ENCODE results near the gene PTBP1.
"Not testable (repeated sequence)": the region's sequence is repeated elsewhere in the genome, so short reads cannot be mapped to it uniquely, and the experiment has no call there.

PTBP1 gene

DNA sequence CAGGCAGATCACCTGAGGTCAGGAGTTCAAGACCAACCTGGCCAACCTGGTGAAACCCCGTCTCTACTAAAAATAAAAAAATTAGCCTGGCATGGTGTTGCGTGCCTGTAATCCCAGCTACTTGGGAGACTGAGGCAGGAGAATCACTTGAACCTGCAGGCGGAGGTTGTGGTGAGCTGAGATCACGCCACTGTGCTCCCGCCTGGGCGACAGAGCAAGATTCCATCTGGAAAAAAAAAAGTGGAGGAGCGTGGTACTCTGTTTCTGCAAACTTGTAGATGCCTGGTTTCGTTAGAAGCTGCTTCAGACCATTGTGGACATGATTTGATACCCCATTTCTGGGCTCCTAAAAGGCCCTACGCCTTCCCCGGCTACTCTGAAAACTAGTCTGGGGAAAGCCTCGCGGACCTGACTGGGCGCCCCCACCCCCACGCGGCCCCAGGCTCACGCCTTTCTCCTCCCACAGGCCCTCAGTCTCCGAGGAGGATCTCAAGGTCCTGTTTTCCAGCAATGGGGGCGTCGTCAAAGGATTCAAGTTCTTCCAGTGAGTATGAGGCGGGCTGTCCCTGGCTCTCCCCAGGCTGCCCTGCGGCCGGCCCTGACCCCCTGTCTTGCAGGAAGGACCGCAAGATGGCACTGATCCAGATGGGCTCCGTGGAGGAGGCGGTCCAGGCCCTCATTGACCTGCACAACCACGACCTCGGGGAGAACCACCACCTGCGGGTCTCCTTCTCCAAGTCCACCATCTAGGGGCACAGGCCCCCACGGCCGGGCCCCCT lies 13.0 kb downstream of the PTBP1 start:
- DNase-seq (ENCODE audit: low read depth) = no peak

DNA sequence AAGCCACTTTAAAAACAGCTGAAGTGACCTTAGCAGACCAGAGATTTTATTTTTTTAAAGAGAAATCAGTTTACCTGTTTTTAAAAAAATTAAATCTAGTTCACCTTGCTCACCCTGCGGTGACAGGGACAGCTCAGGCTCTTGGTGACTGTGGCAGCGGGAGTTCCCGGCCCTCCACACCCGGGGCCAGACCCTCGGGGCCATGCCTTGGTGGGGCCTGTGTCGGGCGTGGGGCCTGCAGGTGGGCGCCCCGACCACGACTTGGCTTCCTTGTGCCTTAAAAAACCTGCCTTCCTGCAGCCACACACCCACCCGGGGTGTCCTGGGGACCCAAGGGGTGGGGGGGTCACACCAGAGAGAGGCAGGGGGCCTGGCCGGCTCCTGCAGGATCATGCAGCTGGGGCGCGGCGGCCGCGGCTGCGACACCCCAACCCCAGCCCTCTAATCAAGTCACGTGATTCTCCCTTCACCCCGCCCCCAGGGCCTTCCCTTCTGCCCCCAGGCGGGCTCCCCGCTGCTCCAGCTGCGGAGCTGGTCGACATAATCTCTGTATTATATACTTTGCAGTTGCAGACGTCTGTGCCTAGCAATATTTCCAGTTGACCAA lies 13.7 kb downstream of the PTBP1 start:
- no peak for DNase-seq (ENCODE audit: low read depth)

DNA sequence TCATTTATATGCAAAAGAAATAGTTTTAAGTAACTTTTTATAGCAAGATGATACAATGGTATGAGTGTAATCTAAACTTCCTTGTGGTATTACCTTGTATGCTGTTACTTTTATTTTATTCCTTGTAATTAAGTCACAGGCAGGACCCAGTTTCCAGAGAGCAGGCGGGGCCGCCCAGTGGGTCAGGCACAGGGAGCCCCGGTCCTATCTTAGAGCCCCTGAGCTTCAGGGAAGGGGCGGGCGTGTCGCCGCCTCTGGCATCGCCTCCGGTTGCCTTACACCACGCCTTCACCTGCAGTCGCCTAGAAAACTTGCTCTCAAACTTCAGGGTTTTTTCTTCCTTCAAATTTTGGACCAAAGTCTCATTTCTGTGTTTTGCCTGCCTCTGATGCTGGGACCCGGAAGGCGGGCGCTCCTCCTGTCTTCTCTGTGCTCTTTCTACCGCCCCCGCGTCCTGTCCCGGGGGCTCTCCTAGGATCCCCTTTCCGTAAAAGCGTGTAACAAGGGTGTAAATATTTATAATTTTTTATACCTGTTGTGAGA lies 14.3 kb downstream of the PTBP1 start:
- DNase-seq (ENCODE audit: low read depth) = no peak

DNA sequence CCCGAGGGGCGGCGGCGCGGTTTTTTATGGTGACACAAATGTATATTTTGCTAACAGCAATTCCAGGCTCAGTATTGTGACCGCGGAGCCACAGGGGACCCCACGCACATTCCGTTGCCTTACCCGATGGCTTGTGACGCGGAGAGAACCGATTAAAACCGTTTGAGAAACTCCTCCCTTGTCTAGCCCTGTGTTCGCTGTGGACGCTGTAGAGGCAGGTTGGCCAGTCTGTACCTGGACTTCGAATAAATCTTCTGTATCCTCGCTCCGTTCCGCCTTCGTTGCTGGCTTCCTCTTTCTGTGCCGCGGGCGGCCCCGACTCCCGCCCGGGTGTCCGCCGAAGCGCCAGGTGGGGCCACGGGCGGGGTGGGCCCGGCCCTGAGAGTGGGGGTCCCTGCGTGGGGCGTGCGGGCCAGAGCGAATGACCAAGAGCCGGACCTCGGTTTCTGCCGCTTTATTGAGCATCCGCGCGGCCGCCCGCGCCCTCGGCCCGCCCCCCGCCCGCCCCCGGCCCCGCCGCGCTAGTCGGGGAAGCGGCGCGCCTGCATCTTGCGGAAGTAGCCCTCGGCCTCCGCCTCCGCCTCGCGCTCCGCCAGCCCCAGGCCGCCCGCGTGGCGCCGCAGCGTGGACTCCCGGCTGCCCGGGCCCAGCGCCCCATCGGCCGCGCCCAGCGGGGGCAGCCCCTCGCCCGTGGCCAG lies 14.9 kb downstream of the PTBP1 start:
- DNase-seq (ENCODE audit: low read depth) = no peak

DNA sequence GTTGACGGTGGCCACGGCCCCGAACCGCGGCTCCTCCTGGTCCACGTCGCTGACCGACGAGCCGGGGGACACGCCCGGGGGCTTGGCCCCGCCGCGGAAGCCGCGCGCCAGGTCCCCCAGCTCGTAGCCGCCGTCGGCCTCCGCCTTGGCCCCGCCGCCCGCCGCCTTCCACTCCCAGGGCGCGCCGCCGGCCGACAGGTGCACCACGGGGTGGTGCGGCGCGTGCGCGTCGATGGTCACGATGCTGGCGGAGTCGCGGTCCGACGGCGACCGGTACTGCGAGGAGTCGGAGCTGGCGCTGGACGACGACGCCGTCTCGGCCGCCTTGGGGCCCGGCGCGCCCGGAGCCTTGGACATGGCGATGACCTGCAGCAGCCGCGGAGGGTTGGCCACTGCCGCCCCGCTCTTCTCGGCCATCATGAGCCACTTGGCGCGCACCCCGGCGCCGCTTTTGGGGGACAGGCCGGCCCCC lies 15.5 kb downstream of the PTBP1 start:
- no peak for DNase-seq (ENCODE audit: low read depth)

DNA sequence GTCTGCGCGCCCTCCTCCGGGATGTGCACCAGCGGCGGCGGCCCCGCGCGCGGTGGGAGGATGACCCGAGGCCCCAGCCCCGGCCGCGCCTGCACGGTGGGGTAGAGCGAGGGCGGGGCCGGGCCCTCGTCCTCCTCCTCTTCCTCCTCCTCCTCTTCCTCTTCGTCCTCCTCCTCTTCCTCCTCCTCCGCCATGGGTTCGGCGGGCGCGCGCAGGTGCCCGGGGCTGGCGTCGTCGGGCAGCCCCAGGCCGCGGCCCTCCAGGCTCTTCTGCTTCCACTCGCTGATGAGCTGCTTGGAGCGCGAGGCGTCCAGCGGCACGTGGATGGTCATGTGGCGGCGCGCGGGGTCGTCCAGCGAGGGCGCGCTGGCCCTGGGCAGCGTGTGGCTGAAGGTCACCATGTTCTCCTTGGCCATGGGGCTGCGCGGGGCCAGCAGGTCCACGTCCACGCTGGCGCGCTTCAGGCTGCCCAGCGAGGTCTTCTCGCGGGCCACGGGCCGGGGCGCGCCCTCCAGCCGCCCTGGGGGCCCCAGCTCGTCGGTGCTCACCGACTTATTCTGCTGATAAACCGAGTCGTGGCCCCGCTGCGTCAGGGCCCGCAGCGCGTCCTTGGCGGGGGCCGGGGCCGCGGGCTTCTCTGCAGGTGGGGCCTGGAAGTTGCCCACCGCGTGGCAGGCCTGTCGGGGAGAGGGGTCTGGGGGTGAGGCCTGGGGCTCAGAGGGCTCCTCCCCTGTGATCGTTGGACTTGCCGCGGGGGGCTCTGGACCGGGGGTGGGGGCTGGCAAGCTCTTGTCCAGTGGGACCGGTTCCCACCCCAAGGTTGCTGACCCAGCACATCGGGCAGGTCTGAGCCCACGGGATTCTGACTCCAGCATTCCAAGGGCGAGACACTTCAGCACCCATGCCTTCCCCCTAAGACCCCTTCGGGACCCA lies 16.2 kb downstream of the PTBP1 start:
- no peak for DNase-seq (ENCODE audit: low read depth)

DNA sequence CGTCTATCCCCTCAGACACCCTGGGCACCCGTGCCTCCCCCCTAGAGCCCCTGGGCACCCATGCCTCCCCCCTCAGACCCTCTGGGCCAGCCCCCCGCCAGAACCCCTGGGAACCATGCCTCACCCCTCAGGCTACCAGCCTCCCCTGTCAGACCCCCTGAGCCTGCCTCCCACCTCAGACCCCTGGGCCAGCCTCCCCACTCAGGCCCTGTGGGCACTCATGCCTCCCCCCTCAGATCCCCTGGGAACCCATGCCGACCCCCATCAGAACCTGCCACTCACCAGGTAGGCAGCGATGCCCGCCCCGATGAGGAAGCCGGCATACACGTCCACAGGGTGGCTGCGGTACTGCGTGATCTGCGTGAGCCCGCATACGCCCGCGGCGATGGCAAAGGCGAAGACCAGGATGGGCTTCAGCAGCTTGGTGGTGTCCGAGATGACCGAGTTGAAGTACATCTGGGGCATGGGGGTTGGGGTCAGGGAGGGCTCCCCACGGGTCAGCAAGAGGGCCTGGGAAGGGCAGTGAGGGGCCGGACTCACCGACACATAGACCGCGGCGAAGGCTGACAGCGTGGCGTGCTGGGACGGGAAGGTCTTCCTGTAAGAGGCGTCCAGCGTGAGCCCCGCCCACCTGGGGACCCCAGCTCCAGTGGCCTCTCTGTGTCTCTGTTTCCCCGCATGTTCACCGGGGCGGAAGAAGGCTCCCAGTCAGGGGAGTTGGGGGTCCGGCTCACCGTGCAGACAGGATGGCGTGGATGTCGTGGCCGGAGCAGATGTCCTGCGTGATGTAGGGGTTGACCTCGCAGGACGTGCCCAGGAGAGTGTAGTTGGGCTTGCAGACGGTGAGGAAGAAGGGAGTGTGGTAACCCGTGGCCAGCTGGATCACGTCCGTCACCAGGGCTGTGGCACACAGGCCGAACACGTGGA lies 17.2 kb downstream of the PTBP1 start:
- no peak for DNase-seq (ENCODE audit: low read depth)

DNA sequence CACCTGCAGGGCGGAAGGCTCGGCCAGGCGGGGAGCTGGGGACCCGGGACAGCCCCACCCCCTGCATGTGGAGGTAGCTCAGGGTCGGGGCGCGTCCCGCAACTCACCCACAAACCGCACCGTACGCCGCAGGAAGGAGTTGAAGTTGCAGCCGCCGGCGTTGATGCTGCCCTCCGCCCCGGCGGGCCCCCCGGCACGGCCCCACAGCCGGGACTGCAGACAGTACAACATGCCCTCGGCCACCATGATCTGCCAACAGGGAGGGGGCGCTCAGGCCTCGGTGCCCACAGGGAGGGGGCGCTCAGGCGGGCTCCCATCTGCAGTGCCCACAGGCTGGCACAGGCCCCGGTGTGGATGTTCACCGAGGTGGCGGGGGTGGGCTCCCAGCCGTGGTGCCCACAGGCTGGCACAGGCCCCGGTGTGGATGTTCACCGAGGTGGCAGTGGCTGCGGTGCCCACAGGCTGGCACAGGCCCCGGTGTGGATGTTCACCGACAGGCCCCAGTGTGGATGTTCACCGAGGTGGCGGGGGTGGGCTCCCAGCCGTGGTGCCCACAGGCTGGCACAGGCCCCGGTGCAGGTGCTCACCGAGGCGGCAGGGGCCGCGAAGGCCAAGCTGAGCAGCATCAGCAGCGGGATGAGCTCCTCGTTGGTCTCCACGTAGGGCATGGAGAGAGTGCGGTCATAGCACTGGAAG lies 18.0 kb downstream of the PTBP1 start:
- no peak for DNase-seq (ENCODE audit: low read depth)

DNA sequence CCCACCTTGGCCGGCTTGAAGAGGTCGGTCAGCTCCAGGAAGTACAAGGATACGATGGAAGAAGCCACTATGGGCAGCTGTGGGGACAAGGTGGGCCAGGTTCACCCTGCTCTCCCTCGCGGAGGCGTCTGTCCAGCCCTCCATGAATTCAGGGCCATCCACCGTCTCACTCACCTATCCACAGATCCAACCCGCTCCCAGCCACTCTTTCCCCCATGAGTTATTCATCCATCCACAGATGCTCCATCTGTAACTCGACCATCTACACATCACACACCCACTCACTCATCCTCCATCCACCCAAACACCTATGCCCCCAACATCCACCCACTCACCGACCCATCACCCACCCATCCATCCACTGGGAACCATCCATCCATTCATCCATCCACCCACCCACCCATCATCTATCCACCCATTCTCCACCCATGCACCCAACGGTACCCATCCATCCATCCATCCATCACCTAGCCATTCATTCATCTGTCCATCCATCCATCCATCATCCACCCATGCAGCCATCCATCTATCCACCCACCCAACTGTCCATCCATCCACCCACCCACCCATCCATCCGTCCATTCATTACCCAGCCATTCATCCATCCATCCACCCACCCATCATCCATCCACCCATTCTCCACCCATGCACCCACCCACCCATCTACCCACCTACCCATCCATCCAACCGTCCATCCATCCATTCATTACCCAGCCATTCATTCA lies 18.7 kb downstream of the PTBP1 start:
- DNase-seq (ENCODE audit: low read depth) = no peak

DNA sequence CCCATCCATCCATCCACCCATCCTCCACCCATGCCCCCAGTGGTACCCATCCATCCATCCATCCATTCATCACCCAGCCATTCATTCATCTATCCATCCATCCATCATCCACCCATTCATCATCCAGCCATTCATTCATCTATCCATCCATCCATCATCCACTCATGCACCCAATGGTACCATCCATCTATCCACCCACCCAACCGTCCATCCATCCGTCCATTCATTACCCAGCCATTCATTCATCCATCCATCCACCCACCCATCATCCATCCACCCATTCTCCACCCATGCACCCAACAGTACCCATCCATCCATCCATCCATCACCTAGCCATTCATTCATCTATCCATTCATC lies 19.2 kb downstream of the PTBP1 start:
- no peak for DNase-seq (ENCODE audit: low read depth)

DNA sequence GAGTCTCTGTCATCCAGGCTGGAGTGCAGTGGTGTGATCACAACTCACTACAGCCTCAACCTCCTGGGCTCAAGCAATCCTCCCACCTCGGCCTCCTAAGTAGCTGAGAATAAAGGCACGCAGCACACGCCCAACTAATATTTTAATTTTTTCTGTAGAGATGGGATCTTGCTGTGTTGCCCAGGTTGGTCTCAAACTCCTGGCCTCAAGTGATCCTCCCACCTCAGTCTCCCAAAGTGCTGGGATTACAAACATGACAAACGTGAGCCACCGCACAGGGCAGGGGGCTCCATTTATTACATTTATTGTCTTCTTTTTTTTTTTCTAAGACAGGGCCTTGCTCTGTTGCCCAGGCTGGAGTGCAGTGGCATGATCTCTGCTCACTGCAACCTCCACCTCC lies 23.0 kb downstream of the PTBP1 start:
- not testable (repeated sequence) for DNase-seq (ENCODE audit: low read depth)

DNA sequence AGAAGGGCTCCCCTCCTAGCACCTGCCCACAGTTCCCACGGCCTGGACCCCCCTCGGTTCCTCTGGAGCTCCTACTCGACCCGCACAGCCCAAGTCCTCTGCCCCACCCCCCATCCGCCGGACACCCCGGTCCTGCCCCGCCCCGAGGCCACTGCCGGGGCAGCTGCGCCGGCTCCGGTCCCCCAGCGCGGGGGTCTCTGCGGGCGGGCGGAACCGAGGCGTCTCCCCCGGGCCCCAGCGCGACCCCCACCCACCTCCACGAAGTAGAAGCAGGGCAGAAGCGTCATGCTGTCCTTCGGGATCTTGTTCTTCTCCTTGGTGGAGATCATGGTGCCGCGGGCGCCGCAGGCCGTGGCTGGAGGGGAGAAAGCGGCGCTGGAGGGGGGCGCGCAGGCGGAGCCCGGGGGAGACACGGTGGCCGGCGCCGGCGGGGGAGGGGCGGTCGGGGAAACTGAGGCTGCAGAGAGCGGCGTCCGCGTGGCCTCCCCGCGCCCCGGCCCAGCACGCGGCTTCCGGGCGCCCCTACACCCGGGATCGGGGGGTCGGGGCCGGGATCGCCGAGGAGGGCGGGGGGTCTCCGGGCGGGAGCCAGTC lies 24.1 kb downstream of the PTBP1 start:
- DNase-seq (ENCODE audit: low read depth) = no peak

DNA sequence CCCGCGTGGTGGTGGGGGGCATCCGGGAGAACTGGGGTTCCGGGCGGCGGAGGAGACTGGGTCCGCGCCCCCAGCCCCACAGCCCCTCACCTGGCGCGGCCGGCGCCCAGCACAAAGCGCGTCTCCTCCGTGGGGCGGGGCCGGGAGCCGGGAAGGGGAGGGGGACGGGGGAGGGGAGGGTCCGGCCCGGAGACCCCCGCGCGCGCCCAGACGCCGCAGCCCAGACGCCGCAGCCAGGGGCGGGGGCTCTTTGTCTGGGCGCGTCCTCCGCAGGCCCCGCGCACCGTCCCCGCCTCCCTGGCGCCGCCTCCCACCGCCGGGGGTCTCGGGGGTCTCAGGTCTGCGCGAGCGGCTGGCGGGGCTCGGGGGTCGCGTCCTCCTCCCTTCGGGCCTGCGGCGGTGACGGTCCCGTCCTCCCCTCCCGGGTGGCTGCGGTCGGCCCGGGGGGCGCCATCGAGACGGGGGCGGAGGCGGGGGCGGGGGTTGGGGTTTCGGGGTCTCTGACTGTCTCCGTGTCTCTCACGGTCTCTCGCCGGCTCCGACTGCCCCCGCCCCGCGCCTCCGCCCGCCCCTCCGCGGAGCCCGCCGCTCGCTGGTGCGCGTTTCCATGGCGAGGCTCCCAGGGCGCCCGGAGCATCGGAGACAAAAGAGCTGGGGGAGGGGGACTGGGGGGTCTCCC lies 24.7 kb downstream of the PTBP1 start, which contains the start of gene PLPPR3:
TSS of gene PLPPR3 (minus strand) at position 131 of the 679 bp plus-strand sequence. CDS start 396 bp downstream, outside the sequence.
- no peak for DNase-seq (ENCODE audit: low read depth)

DNA sequence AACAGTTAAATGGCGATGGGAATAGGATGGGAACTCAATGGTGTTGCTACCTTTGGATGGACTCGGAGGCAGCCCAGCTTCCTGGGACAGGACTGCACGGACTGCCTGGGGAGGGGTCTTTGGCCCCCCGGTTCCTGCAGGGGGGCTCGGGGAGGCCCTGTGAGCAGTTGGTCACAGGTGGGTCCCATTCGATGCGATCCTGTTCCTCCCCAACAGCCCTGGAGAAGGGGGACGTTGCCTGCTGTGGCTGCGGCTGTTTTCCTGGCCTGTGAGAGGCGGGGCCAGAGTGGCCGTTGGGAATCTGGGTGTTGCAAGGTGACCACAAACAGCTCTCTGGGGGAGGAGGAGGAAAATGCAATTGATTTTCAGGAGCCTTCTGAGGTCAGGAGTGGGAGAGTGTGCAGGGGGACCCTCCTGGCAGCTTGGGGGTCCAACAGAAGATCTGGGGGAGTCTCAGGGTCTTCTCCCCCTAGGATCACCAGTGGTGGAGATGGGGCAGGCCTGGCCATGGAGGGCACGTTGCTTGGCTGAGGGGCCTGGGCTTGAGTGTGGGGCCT lies 26.4 kb downstream of the PTBP1 start:
- DNase-seq (ENCODE audit: low read depth) = no peak

DNA sequence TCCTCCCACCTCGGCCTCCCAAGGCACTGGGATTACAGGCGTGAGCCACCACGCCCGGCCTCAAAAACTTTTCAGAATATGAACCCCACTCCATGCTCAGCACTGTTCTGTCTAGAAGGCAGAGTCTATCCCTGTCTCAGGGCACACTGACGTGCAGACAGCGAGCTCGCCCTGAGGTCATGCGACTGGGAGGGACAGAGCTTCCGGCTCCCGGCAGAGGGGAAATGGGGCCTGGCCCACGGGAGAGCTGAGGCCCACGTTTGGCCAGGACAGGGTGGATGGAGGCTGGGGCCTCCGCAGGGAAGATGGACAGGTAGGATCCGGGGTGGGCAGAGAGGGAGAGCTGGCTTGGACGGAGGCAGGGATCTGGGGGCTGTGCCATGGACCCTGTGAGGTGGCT lies 27.6 kb downstream of the PTBP1 start:
- DNase-seq (ENCODE audit: low read depth) = no peak

DNA sequence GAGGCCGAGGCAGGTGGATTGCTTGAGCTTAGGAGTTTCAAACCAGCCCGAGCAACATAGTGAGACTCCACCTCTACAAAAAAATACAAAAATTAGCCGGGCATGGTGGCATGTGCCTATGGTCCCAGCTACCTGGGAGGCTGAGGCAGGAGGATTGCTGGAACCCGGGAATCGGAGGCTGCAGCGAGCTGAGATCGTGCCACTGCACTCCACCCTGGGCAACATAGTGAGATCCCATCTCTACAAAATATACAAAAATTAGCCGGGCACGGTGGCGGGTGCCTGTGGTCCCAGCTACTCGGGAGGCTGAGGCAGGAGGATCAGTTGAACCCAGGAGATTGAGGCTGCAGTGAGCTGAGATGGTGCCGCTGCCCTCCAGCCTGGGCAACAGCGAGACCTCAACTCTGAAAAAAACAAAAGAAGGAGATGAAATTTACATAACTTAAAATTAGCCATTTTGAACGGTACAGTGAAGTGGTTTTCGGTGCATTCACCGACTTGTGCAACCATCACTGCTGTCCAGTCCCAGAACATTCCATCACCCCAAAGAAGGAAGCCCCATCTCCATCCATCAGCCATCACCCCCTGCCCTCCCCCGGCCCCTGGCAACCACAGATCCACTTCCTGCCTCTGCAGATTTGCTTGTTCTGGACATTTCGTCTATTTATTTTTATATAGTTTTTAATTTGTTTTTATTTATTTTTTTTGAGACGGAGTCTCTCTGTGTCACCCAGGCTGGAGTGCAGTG lies 28.8 kb downstream of the PTBP1 start:
- DNase-seq (ENCODE audit: low read depth) = no peak

DNA sequence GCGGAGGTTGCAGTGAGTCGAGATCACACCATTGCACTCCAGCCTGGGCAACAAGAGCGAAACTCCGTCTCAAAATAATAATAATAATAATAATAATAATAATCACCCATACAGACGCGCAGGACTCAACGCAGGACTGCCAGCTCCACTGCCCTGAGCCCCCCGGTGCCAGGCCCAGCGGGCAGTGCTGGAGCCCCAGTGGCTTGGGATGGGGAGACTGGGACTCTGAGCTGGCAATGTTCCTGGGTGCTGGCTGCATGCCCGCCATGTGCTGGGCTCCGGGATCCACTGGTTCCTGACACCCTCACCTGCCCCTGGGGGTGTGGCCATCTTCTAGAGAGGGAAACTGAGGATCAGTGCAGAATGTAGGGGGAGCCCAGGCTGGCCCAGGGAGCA lies 30.1 kb downstream of the PTBP1 start:
- no peak for DNase-seq (ENCODE audit: low read depth)

Measured in T follicular helper cell (primary cell).